ENCODE measurements around the gene MCRS1.

GRCh38 chr12:49547090-49547690 lies 20.8 kb downstream of the MCRS1 start:
- TF ChIP-seq CTCF (conservative IDR thresholded peaks at IDR 0.05; ENCODE audit: low read length) (no peak), EZH2phosphoT487 (IDR thresholded peaks at IDR 0.05; ENCODE audit: borderline replicate concordance) (no peak)

All from Loucy (cell line).